DND-41 (cell line): ENCODE data around the gene KDM6A.

ENCODE experiments used
- CTCF ChIP-seq: IDR thresholded peaks from 2 replicates; pipeline ENCODE4 v1.5.1; 2012; ENCODE audit warnings: borderline replicate concordance, low read length, moderate library complexity, mild to moderate bottlenecking; ENCODE audit not compliant: poor library complexity, severe bottlenecking; ENCODE audit errors: extremely low read depth
- EZH2 ChIP-seq: IDR thresholded peaks from 3 replicates; pipeline ENCODE4 v1.6.1; 2012; ENCODE audit warnings: borderline replicate concordance, low read depth, mild to moderate bottlenecking, moderate library complexity, low read length, inconsistent platforms; ENCODE audit not compliant: severe bottlenecking

- TF ChIP-seq CTCF (no peak), EZH2 (no peak)
These were observed 153.0 kb downstream of the KDM6A start for GRCh38 chrX:45026036-45026435.
